Coronary artery (tissue), 2 donors: ENCODE results near the gene CFAP45.
A peak's percentile ranks its signal among the peaks of the same experiment; 100 is the strongest.

ENCODE experiments used
- DNase-seq: peaks from one replicate; pipeline ENCODE4 v3.0.0-alpha.2; 2017; ENCODE audit warnings: low spot score
- H3K27ac ChIP-seq, 2 donors: fragments of 200-600 bp; sonication (generic); one replicate each; pipeline ENCODE4 v1.5.1; 2016 to 2019
- H3K4me3 ChIP-seq: fragments of 200-600 bp; sonication (generic); 2 replicates; pipeline ENCODE4 v1.5.1; 2016; ENCODE audit warnings: mild to moderate bottlenecking, moderate library complexity
- CTCF ChIP-seq: fragments of 200-600 bp; sonication (generic); IDR thresholded peaks from one replicate; pipeline ENCODE4 v1.5.1; 2019; ENCODE audit warnings: antibody characterized with exemption

The CFAP45 gene

DNA sequence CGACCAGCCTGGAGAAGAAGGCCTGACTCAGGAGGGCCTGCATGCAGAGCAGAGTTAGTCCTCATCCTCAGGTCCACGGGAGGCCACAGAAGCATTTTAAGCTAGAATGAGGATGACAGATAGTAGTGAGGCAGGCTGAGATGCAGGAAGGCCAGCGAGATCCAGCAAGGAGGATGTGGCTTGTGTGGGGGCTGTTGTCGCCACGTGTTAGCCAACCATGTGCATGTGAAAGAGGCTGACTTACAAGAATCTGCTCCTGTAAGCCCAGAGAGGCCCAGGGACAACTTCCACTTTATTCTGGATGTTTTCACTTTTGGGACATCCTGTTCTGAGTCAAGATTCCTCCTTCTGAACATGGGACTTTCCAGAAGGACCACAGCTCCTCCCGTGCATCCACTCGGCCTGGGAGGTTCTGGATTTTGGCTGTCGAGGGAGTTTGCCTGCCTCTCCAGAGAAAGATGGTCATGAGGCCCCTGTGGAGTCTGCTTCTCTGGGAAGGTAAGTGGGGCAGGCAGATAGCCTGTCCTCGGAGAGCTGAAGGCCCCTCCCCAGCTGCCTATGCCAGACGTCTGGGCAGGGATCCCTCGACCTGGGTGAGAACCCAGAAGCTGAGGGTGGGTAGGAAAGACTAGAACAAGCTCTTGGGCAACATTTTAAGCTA lies 73.4 kb downstream of the CFAP45 start, which contains the start of gene SLAMF8:
Gene SLAMF8 (plus strand): TSS at position 433 of the 661 bp plus-strand sequence. CDS start 26 bp downstream, at position 459.
- DNase-seq = no peak
- Histone ChIP-seq H3K4me3 (peak within 1 kb of the TSS; percentile 42), H3K27ac (peak within 1 kb of the TSS in 1 of 2 donors; percentile 45)
- no peak for TF ChIP-seq CTCF

GRCh38 chr1:159825564-159825963 lies 74.4 kb downstream of the CFAP45 start:
- Histone ChIP-seq H3K4me3 (no peak overlapping the region), H3K27ac (no peak overlapping the region)
- no peak for TF ChIP-seq CTCF
- DNase-seq = no peak

DNA sequence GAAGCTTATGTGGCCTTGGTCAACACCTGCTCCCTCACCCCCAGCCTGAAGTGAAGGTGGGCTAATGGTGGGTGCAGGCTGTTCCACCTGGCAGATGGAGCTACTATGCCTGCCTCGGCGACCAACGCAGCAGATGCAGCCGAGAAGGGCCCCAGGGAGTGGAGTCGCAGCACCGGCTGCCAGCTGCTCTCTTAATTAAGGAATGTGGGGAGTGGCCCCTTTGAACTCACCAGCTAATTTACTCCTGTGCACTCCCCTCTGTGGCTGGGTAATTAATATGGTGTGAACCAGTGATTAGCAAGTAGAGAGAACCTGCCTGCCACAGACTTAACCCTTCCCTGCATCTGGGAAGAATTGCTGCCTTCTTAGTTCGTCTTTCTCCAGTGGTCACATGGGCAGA lies 76.6 kb downstream of the CFAP45 start:
- H3K27ac ChIP-seq = no peak overlapping the region
- TF ChIP-seq CTCF = no peak
- H3K4me3 ChIP-seq = no peak overlapping the region
- DNase-seq = no peak
